IMR-90 (cell line): ENCODE results near the gene NUP205. TPM values are rescaled to one million over a fixed set of nuclear protein-coding genes. Genes with fewer than 3 reads are reported as not detected.

ENCODE experiments used
- ATAC-seq: fragments of 200-7000 bp; cut with Tn5 transposase; 2 replicates; pipeline ENCODE4 v1.9.1; 2020; ENCODE audit warnings: low read depth, mild to moderate bottlenecking, moderate library complexity
- BruUV-seq: library from RNA; stranded (reverse); fragments of 400-500 nt; replicated peaks from 2 replicates; lab custom pipeline; 2021; lab: Mats Ljungman, UMichigan
- CTCF ChIA-PET: fragments of 300-600 bp; formaldehyde crosslinking; extraction: SDS; loops from one replicate; lab custom pipeline; 2021; ENCODE audit warnings: antibody characterized with exemption; lab: Yijun Ruan, JAX
- POLR2A ChIA-PET: fragments of 300-600 bp; sonication (Branson Sonifier 250); formaldehyde crosslinking; loops from one replicate; lab custom pipeline; 2022; ENCODE audit warnings: antibody characterized with exemption; ENCODE audit not compliant: unreplicated experiment; lab: Charles Lee
- DNase-seq: peaks from one replicate; pipeline ENCODE4 v3.0.0; 2013
- H2AFZ ChIP-seq: replicated peaks from 2 replicates; pipeline ENCODE3; 2013; ENCODE audit warnings: low read length, mild to moderate bottlenecking; ENCODE audit not compliant: poor library complexity
- H2AK5ac ChIP-seq: 2 replicates; pipeline ENCODE4 v1.6.1; 2013; ENCODE audit warnings: low read depth, low read length, inconsistent platforms
- H2AK9ac ChIP-seq: replicated peaks from 2 replicates; pipeline ENCODE3; 2013; ENCODE audit warnings: mild to moderate bottlenecking, low read depth, low read length, moderate library complexity; ENCODE audit not compliant: poor library complexity
- H2BK120ac ChIP-seq: 2 replicates; pipeline ENCODE4 v1.6.1; 2013; ENCODE audit warnings: low read depth, low read length, inconsistent platforms
- H2BK15ac ChIP-seq: 3 replicates; pipeline ENCODE4 v1.6.1; 2013; ENCODE audit warnings: low read depth, low read length, inconsistent platforms
- H2BK20ac ChIP-seq: 2 replicates; pipeline ENCODE4 v1.6.1; 2013; ENCODE audit warnings: low read depth, mild to moderate bottlenecking, inconsistent platforms, low read length, moderate library complexity
- H2BK5ac ChIP-seq: 2 replicates; pipeline ENCODE4 v1.6.1; 2013; ENCODE audit warnings: mild to moderate bottlenecking, low read depth, low read length, inconsistent platforms; ENCODE audit not compliant: poor library complexity, severe bottlenecking
- H3K14ac ChIP-seq: replicated peaks from 2 replicates; pipeline ENCODE4 v1.6.1; 2013; ENCODE audit warnings: low read depth, low read length, inconsistent platforms
- H3K18ac ChIP-seq: 2 replicates; pipeline ENCODE4 v1.6.1; 2013; ENCODE audit warnings: low read depth, low read length, control low read depth
- H3K23ac ChIP-seq: 2 replicates; pipeline ENCODE4 v1.6.1; 2013; ENCODE audit warnings: low read depth, low read length, inconsistent platforms
- H3K27ac ChIP-seq: 2 replicates; pipeline ENCODE4 v1.5.1; 2013; ENCODE audit warnings: mild to moderate bottlenecking, control low read depth, low read length; ENCODE audit not compliant: insufficient read depth
- H3K27me3 ChIP-seq: 2 replicates; pipeline ENCODE4 v1.6.1; 2013; ENCODE audit warnings: low read length; ENCODE audit not compliant: control insufficient read depth, insufficient read depth
- H3K36me3 ChIP-seq: 2 replicates; pipeline ENCODE4 v1.6.1; 2013; ENCODE audit warnings: low read length, mixed read lengths; ENCODE audit not compliant: control insufficient read depth, insufficient read depth
- H3K4ac ChIP-seq: 2 replicates; pipeline ENCODE4 v1.6.1; 2013; ENCODE audit warnings: low read depth, low read length, inconsistent platforms
- H3K4me1 ChIP-seq: 2 replicates; pipeline ENCODE4 v1.6.1; 2013; ENCODE audit warnings: low read length, mixed read lengths; ENCODE audit not compliant: control insufficient read depth, insufficient read depth
- H3K4me2 ChIP-seq: 2 replicates; pipeline ENCODE4 v1.6.1; 2013; ENCODE audit warnings: low read depth, mild to moderate bottlenecking, control low read depth, low read length, moderate library complexity
- H3K4me3 ChIP-seq: 2 replicates; pipeline ENCODE4 v1.5.1; 2013; ENCODE audit warnings: low read depth, mild to moderate bottlenecking, control low read depth, low read length, moderate library complexity; ENCODE audit not compliant: insufficient read depth
- H3K56ac ChIP-seq: 2 replicates; pipeline ENCODE4 v1.6.1; 2013; ENCODE audit warnings: low read length, inconsistent platforms; ENCODE audit not compliant: insufficient read depth; ENCODE audit errors: extremely low read depth
- H3K79me1 ChIP-seq, 2 experiments: 2 replicates each; pipeline ENCODE4 v1.6.1; 2013; ENCODE audit warnings: low read length in 2 of 2, inconsistent platforms in 1 of 2, low read depth in 1 of 2
- H3K9ac ChIP-seq: 2 replicates; pipeline ENCODE4 v1.6.1; 2013; ENCODE audit warnings: low read depth, low read length, control low read depth
- H3K9me1 ChIP-seq: 2 replicates; pipeline ENCODE4 v1.6.1; 2013; ENCODE audit warnings: low read length, inconsistent platforms; ENCODE audit not compliant: insufficient read depth
- H3K9me3 ChIP-seq: 2 replicates; pipeline ENCODE4 v1.6.1; 2013; ENCODE audit warnings: low read length; ENCODE audit not compliant: control insufficient read depth, insufficient read depth
- H4K20me1 ChIP-seq: 2 replicates; pipeline ENCODE4 v1.6.1; 2013; ENCODE audit warnings: low read length, inconsistent platforms; ENCODE audit not compliant: insufficient read depth
- H4K5ac ChIP-seq: 2 replicates; pipeline ENCODE4 v1.6.1; 2013; ENCODE audit warnings: mild to moderate bottlenecking, low read depth, low read length, control low read depth
- H4K8ac ChIP-seq, 2 experiments: 2 replicates each; pipeline ENCODE4 v1.6.1; 2013; ENCODE audit warnings: low read depth in 2 of 2, low read length in 2 of 2, control low read depth in 1 of 2, inconsistent platforms in 1 of 2
- H4K91ac ChIP-seq: 2 replicates; pipeline ENCODE4 v1.6.1; 2013; ENCODE audit warnings: low read depth, low read length, inconsistent platforms; ENCODE audit not compliant: insufficient read depth
- BHLHE40 ChIP-seq: fragments of 150-350 bp; IDR thresholded peaks from 2 replicates; pipeline ENCODE4 v1.6.1; 2016; ENCODE audit warnings: mild to moderate bottlenecking, low read depth, low read length
- CEBPB ChIP-seq: IDR thresholded peaks from 2 replicates; pipeline ENCODE4 v1.6.1; 2012; ENCODE audit warnings: low read depth, low read length, improper control_type of control experiment
- CTCF ChIP-seq: conservative IDR thresholded peaks from 2 replicates; pipeline ENCODE4 v1.5.1; 2012; ENCODE audit warnings: mild to moderate bottlenecking, low read depth, low read length, improper control_type of control experiment
- FOS ChIP-seq: fragments of 150-350 bp; IDR thresholded peaks from 2 replicates; pipeline ENCODE4 v1.6.1; 2016; ENCODE audit warnings: low read depth, low read length
- POLR2A ChIP-seq: IDR thresholded peaks from 2 replicates; pipeline ENCODE4 v1.6.1; 2012; ENCODE audit warnings: mild to moderate bottlenecking, low read depth, low read length
- RFX5 ChIP-seq: IDR thresholded peaks from 2 replicates; pipeline ENCODE4 v1.8.0; 2012; ENCODE audit warnings: low read depth, mild to moderate bottlenecking, low read length, moderate library complexity
- USF2 ChIP-seq: fragments of 150-350 bp; IDR thresholded peaks from 2 replicates; pipeline ENCODE4 v1.6.1; 2017; ENCODE audit warnings: mild to moderate bottlenecking, antibody characterized with exemption, low read length, low read depth
- dilution Hi-C: fragments of 300-500 bp; cut with HindIII; formaldehyde crosslinking; loops from one replicate; pipeline ENCODE4 v1.14.3; 2018; ENCODE audit warnings: low sequenced_read_pairs; ENCODE audit not compliant: unreplicated experiment
- in situ Hi-C: fragments of 300-500 bp; cut with MboI; formaldehyde crosslinking; loops from 3 replicates; pipeline ENCODE4 v1.14.3; 2019; ENCODE audit warnings: low sequenced_read_pairs, inconsistent platforms, mixed read lengths
- intact Hi-C: fragments of 100-400 bp; cut with micrococcal nuclease; formaldehyde crosslinking; loops from 2 replicates; pipeline ENCODE4 v1.10.0; 2022
- polyA plus RNA-seq, 3 experiments: library from polyadenylated mRNA; depleted of rRNA; stranded (reverse); fragments of >200 nt; gene quantifications; 2 replicates each; pipeline ENCODE4 v1.2.3, GENCODE V29; 2012; ENCODE audit warnings: low replicate concordance in 1 of 3
- total RNA-seq: library from RNA; depleted of rRNA; stranded (reverse); fragments of >200 nt; gene quantifications from 2 replicates; pipeline ENCODE4 v1.2.3, GENCODE V29; 2012

NUP205 gene
- total and polyA plus RNA-seq, 2 of the 4 experiments (the other 2 are of a cell fraction): 29.5 to 84.6 TPM

GRCh38 chr7:135599471-135599870, 41.8 kb downstream of the NUP205 start:
- H2AK9ac ChIP-seq: no peak overlapping the region
- no peak for DNase-seq
- no TSS peak for BruUV-seq
- H2BK15ac ChIP-seq: no peak overlapping the region
- dilution Hi-C loops (no loop called here), in situ Hi-C loops (no loop called here), intact Hi-C loops (no loop called here)
- H3K4me1 ChIP-seq: peaks cover 2% of the 10 kb centered on the region; the same call in 1 of the 2 replicates
- no peak overlapping the region for H4K91ac ChIP-seq
- no peak overlapping the region for H2BK5ac ChIP-seq
- no peak overlapping the region for H3K18ac ChIP-seq
- ChIA-PET CTCF (no interaction called here), POLR2A (interaction anchor here (0.7 kb wide), 1 partner anchor 1420 kb away, joined by 3 read pairs; no protein-coding TSS in a partner anchor)
- H2AFZ ChIP-seq: no peak overlapping the region
- no peak overlapping the region for H2BK120ac ChIP-seq
- H3K9ac ChIP-seq: no peak overlapping the region
- H3K4me2 ChIP-seq: no peak overlapping the region
- ATAC-seq: no peak
- no peak overlapping the region for H3K56ac ChIP-seq
- no peak for TF ChIP-seq FOS
- TF ChIP-seq CTCF: no peak
- no peak for TF ChIP-seq CEBPB
- no peak for TF ChIP-seq RFX5
- no peak for TF ChIP-seq BHLHE40
- TF ChIP-seq POLR2A: no peak
- TF ChIP-seq USF2: no peak
- H4K20me1 ChIP-seq: no peaks in the 10 kb centered on the region
- H2BK20ac ChIP-seq: no peak overlapping the region
- H3K14ac ChIP-seq: no peak overlapping the region
- no peak overlapping the region for H4K5ac ChIP-seq
- H3K4me3 ChIP-seq: no peak overlapping the region
- H3K36me3 ChIP-seq: peaks cover 7% of the 10 kb centered on the region
- H3K27me3 ChIP-seq: no peaks in the 10 kb centered on the region
- no peaks in the 10 kb centered on the region for H3K9me1 ChIP-seq
- no peak overlapping the region for H3K23ac ChIP-seq
- H3K27ac ChIP-seq: no peak overlapping the region
- H2AK5ac ChIP-seq: no peak overlapping the region
- no peak overlapping the region for H4K8ac ChIP-seq
- H3K9me3 ChIP-seq: no peaks in the 10 kb centered on the region
- no peaks in the 10 kb centered on the region; a peak in 2 of 4 replicates for H3K79me1 ChIP-seq
- H3K4ac ChIP-seq: no peak overlapping the region
